ENCODE measurements around the gene PBX4.

The PBX4 gene

DNA sequence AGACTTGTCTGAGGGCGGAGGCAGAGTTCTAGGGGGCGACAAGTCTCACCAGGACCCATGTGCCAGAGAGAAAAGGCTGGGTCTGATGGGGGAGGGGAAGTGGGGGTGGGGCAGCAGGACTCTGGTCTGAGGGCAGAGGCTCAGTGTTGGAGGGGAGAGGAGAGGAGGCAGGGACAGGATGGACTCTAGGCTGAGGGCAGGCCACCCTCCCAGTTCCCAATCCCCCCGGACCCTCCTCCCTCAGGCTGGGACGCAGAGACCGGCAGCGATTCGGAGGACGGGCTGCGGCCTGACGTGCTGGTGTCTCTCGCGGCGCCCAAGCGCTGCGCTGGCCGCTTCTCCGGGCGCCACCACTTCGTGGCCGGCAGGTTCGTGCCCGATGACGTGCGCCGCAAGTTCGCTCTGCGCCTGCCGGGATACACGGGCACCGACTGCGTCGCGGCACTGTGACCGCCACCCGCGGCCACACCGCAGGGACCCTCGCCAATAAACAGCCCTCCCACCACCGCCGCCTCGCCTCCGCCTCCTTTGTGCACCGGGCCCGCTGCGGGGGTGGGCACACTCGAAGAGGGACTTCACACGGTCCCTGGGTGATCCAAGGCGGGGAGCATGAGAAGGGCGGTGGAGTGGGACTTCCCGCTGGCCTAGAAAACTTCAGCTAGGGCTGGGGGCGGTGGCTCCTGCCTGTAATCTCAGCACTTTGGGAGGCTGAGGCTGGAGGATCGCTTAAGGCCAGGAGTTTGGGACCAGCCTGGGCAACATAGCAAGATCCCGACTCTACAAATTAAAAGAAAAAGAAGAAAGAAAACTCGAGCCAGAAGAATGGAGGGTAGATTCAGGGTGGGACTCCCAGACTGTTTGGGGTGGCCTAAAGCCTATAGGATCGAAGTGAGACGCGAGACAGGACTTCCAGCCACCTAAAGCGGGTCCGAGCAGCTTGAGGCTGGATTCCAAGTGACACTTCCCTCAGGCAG is 81.1 kb downstream of the PBX4 start:
- DNase-seq = no peak

DNA sequence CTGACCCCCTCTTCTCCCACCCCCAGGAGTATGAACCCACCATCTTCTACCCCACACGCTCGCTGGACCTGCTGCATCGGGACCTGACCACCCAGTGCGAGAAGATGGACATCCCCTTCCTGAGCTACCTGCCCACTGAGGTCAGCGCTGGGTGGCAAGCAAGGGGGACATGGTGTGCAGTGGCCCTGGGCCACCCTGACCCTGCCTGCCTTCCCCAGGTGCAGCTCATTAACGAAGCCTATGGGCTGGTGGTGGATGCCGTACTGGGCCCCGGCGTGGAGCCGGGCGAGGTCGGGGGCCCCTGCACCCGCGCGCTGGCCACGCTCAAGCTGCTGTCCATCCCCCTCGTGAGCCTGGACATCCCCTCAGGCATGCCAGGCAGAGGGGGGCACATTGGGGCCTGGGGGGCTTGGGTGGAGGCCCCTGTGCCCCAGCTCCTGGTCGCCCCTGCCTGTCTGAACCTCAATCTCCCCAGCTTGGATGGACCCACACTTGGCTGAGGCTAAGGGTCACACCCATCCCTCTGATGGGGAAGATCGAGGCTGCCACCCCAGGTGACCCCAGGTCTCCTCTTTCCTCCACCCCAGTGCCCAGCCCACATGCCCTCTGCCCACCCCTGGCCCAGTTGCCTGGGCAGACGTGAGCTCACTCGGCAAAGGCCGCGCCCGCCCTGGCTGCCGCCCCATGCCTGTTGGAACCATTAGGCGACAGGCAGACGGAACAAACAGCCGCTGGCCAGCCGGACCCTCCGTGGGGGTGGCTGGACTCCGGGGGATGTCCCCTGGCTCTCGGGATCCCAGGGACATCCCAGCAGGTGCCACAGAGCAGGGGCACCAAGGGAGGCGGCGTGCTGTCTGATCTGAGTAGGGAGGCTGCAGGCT is 82.9 kb downstream of the PBX4 start:
- no peak for DNase-seq

DNA sequence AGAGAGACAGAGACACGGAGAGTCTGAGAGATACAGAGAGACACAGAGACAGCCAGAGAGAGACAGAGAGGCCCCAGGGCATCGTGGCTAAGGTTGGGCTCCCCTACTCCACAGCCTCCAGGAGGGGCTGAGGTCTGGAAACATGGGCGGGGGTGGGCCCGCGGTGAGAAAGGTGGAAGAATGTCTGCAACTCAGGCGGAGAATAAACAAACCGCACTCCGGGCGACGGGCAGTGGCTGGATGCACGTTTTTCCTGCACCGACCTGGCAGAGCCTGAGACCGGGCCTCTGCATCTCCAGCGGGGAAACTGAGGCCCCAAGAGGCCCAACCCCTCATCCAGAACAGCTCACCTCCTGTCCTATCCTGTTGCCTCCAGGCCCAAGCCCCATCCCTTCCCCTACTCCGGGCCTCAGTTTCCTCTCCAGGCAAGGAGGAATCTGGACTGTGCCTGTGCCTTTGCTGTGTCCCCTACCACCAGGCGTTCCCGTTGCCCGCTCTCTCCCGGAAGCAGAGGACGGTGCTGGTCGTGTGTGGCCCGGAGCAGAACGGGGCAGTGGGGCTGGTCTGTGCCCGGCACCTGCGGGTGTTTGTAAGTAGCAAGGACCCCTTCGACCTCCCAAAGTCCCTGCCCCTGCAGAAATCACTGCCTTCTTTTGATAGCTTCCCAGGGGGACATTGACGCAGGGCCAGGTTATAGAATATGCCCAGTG is 83.8 kb downstream of the PBX4 start:
- no peak for DNase-seq

DNA sequence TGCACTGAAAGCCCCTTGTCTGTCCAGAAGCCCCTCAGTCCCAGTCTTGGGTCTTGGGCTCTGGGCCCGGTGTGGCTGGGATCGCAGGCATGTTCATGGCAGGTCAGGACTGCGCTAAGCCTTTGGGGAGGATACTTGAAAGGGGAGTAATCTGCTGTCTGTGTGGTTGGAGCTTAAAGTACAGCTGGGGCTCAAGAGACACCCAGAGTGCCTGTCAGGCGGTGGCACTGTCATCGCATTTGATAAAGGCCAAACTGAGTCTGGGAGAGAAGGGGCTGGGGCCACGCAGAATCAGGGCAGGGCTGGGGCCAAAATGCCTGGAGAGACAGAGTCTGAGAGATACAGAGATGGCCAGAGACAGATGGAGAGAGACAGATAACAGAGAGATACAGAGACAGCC is 84.6 kb downstream of the PBX4 start:
- no peak for DNase-seq

DNA sequence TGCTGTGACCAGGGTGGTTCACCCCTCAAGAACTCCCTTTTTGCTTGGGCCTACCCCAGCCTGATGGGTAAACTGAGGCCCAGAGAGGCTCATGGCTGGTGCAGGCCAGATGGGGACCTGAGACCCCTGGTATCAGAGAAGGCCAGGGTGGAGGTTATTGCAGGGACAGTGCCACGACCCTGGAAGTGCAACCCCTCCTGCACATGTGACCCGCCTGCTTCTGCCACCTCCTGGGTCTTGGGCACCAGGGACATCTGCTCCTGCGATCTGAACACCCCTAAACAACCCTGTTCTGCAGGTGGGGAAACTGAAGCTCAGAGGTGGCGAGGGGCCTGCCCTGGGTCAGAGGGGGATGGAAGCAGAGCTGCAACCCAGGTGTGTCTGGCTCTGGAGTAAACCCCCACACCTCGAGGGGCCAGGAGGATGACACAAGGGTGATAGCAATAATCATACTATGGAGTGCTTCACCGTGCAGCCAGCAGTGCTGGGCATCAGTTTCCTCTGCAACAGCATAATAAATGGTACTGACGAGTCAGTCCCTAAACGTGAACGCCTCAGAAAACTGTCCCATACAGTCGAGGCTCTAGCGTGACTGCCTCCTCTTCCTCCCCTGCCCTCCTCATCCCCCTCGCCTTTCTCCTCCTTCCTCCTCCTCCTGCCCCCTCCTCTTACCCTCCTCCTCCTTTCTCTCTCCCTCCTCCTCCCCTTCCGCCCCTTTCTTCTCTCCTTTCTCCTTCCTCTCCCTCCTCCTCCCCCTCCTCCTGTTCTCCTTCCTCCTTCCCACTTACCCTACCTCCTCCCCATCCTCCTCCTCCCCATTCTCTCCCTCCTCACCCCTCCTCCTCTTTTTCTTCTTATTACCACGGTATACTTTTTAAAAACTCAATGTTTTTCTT is 85.4 kb downstream of the PBX4 start:
- no peak for DNase-seq

DNA sequence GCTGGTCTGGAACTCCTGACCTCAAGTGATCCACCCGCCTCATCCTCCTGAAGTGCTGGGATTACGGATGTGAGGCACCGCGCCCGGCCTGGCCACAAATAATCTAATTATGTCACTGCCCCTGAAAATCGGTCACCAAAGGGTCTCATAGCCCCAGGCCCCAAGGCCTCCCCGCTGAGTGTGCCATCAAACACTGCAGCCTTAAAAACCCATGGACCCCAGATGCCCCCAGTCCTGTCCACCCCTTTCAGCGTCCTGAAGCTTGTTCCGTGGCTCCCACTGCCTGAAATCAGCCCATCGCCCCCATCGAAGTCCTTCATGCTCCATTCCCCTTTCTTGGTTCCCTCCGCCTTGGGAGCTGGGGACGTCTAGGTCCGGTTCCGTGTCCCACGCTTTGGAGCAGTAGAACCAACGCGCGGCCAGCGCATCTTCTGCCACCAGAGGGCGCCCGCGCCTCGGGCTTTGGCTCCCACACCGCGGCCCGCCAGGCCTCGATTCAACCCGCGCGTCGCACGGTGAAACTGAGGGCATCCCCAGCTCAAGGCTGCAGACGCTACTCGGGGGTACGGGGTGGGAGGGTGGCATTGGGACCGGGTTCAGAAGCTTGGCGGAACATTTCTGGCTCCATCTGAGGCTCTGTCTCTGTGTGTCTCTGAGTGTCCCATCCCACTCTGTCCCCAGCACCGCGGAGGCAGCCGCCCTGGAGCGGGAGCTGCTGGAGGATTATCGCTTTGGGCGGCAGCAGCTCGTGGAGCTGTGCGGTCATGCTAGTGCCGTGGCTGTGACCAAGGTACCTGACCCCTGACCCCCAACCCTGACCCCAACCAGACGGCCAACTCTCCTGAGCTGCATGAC is 86.3 kb downstream of the PBX4 start:
- peak; percentile 70 for DNase-seq

DNA sequence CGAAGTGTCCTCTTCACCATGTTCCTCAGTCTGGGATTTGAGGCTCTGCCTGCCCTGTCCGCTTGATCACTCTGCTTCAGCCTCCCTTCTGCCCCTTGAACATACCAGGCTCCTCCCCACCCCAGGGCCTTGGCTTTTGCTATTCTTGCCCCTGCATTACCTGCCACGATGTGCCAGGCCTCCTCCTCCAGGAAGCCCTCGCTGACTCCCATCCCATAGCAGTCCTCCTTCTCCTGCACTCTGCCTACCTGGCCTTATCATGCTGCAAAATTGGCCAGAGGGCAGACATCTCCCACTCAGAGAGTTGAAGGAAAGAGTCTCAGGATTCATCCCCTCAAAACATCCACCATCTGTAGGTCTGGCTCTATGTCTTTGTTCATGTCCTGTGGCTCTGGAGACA is 87.6 kb downstream of the PBX4 start:
- DNase-seq = no peak

DNA sequence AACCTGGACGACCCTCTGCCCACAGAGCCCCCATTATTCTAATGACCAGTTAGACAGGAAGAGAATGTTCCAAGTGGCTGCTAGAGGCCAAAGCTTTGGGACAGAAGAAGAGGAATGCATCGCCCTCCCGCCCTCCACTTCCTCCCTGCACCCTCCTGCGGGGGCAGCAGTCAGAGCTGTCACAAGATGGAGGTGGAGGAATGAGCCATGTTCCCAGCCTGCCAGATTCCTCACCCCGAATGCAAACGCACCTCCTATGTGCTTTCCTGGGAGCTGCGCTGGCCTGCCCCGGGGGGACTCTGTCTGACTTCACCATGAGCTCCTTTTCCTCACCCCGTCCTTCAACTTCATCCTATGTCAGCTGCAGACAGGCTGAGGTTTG is 88.1 kb downstream of the PBX4 start:
- no peak for DNase-seq

DNA sequence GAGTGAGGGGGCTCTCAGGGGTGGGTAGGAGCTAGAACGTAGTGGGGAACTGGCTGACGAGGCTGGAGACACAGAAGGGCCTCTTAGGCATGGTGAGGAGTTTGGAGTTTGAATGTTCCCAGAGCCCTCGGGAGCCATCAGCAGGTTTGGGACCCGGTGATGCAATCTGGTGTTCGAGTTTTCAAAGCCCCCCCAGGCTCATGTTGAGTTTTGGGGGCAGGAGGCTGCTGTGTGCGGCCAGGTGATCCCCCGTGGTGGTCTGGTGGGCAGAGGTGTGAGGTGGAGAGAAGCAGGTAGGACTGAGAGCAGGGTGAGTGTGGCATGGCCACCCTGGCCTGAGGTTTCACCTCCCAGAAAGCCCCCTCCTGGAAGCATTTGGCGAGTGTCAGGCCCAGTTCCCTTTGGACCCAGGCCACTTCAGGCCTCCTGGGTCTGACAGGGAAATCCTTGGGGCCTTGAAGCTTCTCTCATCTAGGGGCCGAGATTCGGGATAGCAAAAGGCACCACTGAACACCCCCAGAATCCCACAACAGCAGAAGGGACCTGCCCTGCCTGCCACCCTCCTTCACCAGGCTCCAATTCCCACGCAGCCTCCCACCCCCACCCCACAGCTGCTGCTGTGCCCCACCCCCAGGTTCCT is 88.6 kb downstream of the PBX4 start:
- no peak for DNase-seq

DNA sequence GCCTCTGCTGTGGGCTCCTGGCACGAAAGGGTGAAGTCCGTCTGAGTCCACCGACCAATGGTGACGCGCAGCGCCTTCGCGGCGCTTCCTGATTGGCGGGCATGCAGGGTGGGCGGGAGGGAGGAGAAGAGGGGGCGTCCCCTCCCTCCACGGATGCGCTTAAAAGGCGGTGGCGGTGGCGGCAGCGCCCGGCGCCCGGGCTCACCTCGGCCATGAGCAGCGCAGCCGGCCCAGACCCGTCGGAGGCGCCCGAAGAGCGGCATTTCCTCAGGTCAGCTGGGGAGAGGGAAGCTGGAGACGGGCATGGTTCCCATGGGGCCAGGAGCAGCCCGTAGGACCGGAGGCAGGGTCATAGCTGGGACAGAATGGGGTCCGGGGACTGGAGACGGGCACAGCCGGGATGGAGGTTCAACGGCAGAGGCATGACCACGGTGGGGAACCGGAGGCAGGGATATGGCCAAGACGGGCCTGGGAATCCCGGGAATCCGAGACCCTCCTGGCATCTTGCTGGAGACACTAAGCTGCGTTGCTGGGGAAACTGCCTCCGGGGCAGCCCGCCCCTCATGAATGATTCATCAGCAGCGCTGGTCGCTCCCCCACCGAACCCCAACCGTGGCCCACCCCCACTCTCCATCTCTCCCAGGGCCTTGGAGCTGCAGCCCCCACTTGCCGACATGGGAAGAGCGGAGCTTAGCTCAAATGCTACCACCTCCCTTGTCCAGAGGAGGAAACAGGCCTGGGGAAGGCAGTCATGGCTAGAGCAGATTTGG is 89.6 kb downstream of the PBX4 start, which contains the start of gene YJEFN3:
YJEFN3 (plus strand) TSS at position 191 of the 770 bp plus-strand sequence; CDS start at position 213, 22 bp downstream.
- no peak for DNase-seq

DNA sequence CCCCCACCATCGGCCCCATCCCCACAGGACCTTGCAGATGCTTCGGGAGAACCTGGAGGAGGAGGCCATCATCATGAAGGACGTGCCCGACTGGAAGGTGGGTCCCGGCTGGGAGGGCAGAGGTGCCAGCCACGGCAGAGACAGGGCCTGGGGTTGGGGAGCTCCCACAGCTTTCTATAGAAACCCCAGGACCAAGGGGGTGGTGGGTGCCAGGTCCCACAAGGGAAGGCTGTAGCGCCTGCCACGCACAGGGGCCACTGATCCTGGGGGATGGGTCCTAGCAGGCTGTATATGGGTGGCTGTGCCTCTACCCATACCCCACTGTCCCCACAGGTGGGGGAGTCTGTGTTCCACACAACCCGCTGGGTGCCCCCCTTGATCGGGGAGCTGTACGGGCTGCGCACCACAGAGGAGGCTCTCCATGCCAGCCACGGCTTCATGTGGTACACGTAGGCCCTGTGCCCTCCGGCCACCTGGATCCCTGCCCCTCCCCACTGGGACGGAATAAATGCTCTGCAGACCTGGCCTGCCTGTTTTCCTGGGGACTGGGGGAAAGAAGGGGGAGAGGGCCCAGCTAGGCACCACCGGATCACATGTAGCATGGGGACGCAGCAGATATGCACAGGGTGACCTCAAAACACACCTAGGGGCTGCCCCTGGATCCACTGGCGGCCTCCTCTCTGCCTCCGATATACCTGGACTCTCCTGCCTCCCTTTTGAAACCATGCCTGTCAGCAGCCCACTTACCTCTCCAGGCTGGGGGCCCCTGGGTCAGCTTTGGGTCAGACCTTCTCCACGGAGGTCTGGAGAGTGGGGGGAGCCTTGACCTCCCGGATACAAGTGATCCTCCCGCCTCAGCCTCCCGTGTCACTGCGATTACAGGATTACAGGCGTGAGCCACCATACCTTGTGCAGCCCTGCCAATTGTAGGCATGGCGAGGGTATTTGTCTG is 90.5 kb downstream of the PBX4 start:
- DNase-seq = no peak

DNA sequence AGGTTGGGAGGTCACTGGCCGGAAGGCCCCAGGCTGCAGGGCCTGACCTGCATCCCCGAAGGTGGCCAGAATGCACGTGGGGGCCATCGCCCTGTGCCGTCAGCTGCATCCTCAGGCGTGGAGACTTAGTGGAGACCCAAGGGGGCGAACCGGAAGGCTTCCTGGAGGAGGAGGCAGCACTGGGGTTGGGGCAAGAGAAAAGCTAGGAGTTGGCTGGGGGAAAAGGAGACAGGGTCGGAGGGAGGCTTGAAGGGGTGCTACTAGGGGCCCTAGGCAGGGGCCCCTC is 91.2 kb downstream of the PBX4 start:
- DNase-seq = no peak

DNA sequence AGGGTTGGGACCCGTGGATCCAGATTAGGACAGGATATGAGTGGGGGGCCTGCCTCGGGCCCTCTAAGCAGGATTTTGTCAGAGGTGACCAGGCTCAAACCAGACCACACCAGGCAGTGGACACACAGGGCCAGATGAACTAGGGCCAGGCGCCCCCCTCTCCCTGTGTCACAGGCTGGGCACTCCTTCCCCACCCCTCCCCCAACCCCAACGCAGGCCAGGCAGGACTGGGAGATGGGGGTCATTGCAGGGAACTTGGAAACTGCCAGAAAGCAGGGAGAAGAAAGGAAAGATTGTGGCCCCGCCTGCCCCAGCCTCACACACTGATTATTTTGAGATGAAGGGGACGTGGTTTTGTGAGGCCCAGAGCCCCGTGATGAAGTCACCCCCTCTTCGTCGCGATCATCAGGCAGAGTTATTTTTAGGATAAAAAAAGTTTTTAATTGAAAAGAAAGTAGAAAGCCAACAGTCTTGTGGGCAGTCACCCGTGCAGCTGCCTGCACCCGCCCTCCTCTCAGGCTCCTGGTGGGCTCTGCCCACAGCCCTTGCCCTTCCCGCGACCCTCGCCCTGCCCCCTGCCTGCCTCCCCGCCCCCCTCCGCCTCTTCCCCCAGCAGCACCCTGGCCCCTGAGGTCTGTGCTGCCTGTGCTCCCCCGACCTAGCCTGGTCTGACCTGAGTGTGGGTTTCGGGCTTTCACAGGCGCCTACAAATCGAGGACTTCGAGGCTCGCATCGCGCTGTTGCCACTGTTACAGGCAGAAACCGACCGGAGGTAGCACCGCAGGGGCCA is 91.7 kb downstream of the PBX4 start:
- DNase-seq = no peak

DNA sequence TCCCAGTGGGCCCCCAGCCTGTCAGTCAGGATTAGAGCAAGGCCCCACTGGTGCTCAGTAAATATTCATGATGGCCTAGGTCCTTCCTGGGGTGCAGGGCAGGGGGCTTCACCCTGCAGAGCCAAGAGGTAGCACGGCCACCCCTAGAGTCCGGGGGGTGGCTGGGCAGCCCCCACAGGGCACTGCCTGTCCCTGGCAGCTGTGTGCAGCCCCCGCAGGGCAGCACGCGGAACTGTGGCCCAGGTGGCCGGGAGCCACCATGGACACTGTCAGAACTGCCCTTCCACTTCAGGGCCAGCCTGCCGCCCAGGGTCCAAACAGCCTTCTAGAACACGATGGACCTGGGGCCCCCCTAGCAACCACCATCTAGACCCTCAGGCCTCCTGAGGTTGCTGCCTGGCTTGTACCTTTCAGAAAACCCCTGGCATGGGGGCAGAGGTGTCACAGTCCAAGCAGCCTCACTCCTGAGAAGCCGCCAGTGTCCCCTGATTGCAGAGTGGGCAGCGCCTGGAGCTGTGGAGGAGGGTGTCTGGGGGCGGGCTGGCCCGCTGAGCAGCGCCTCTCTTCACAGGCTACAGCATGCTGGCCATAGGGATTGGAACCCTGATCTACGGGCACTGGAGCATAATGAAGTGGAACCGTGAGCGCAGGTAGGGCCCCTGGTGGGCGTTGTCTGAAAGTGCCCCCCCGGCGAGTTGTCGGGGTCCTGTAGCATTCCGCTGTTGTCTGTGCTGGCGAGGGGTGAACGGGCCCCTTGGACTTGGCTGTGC is 92.7 kb downstream of the PBX4 start:
- DNase-seq = no peak

DNA sequence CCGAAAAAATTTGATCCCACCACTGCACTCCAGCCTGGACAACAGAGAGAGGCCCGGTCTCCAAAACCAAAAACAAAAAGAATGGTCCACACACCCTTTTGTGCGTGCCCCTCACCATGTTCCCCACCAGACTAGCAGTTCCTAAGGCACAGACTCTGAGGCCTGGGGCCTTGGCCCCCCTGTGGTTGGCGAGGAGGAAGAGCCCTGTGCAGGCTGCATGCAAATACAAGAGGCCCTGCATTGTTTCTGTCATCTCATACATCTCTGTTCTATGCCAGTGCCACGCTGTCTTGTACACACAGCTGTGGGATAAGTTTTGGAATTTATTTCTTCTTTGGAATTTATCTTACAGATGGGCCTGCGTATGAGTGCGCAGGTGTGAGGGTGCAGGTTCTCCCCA is 94.4 kb downstream of the PBX4 start:
- DNase-seq = no peak

DNA sequence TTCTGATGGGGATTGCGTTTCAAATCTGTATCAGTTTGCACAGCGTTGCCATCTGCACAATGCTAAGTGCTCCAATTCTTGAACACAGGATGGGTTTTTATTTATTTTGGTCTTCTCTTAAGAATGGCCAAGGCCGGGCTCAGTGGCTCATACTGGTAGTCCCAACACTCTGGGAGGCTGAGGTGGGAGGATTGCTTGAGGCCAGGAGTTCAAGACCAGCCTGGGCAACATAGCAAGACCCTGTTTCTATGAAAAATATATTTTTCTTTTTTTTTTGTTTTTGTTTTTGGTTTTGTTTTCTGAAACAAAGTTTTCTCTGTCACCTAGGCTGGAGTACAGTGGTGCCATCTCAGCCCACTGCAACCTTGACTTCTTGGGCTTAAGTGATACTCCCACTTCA is 95.3 kb downstream of the PBX4 start:
- no peak for DNase-seq

DNA sequence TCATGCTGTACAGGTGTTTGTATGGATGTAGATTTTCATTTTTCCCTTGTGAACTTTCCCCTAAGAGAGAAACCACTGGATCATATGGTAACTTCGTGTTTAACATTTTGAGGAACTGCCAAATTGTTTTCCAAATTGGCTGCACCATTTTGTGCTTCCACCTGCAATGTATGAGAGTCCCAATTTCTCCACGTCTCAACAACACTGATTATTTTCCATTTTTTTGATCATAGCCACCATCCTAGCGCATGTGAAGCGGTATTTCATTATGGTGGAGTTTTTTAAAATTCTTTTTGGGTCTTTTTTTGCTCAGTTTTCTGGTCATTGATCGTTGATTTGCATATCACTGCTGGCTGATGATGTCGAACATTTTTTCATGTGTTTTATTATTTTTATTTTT is 97.5 kb downstream of the PBX4 start:
- DNase-seq = no peak
